WTC11 (cell line): ENCODE measurements around the gene EMSY. TPM values are rescaled to one million over a fixed set of nuclear protein-coding genes. Genes with fewer than 3 reads are reported as not detected.

ENCODE experiments used
- ATAC-seq: fragments of 200-7000 bp; cut with Tn5 transposase; 2 replicates; pipeline ENCODE4 v1.10.0; 2021; ENCODE audit warnings: mild to moderate bottlenecking, moderate library complexity
- CTCF ChIA-PET: fragments of 300-600 bp; sonication (Branson Sonifier 250); formaldehyde crosslinking; loops from one replicate; lab custom pipeline; 2021; ENCODE audit warnings: antibody characterized with exemption; lab: Charles Lee
- POLR2A ChIA-PET: fragments of 350-600 bp; sonication (Branson Sonifier 250); formaldehyde crosslinking; loops from one replicate; lab custom pipeline; 2021; ENCODE audit warnings: antibody characterized with exemption; lab: Charles Lee
- DNase-seq: peaks from one replicate; pipeline ENCODE4 v3.0.0; 2021; ENCODE audit warnings: low spot score
- H3K27ac Mint-ChIP-seq: 2 replicates; pipeline ENCODE4 v1.8.0; 2021; ENCODE audit warnings: mixed read lengths
- H3K27me3 Mint-ChIP-seq: 2 replicates; pipeline ENCODE4 v1.8.0; 2021; ENCODE audit warnings: low read depth, mild to moderate bottlenecking, moderate library complexity, mixed read lengths
- H3K36me3 Mint-ChIP-seq: 2 replicates; pipeline ENCODE4 v1.8.0; 2021; ENCODE audit warnings: mixed read lengths
- H3K4me1 Mint-ChIP-seq: 2 replicates; pipeline ENCODE4 v1.8.0; 2022; ENCODE audit warnings: mixed read lengths
- H3K4me3 Mint-ChIP-seq: 2 replicates; pipeline ENCODE4 v1.8.0; 2021; ENCODE audit warnings: mild to moderate bottlenecking, moderate library complexity, mixed read lengths
- H3K9me3 Mint-ChIP-seq: 2 replicates; pipeline ENCODE4 v1.8.0; 2021; ENCODE audit warnings: mixed read lengths
- AFF4 ChIP-seq: sonication (generic); formaldehyde crosslinking; IDR thresholded peaks from 2 replicates; pipeline ENCODE4 v1.8.1; 2023; ENCODE audit warnings: mild to moderate bottlenecking, missing genetic modification reagents, borderline replicate concordance
- AR ChIP-seq: fragments of 250-450 bp; sonication (Bioruptor Pico); IDR thresholded peaks from 2 replicates; pipeline ENCODE4 v1.9.0; 2021; ENCODE audit warnings: mild to moderate bottlenecking
- ATF2 ChIP-seq: sonication (generic); formaldehyde crosslinking; IDR thresholded peaks from 2 replicates; pipeline ENCODE4 v1.8.1; 2022; ENCODE audit warnings: low read depth, missing genetic modification reagents, borderline replicate concordance
- ELF4 ChIP-seq: sonication (generic); formaldehyde crosslinking; IDR thresholded peaks from 2 replicates; pipeline ENCODE4 v1.8.1; 2022; ENCODE audit warnings: low read depth, mild to moderate bottlenecking, moderate library complexity, missing genetic modification reagents
- FOXJ3 ChIP-seq: sonication (generic); formaldehyde crosslinking; IDR thresholded peaks from 2 replicates; pipeline ENCODE4 v1.9.0; 2021; ENCODE audit warnings: missing genetic modification reagents, mild to moderate bottlenecking, borderline replicate concordance
- GRHL2 ChIP-seq: fragments of 250-450 bp; sonication (Bioruptor Pico); IDR thresholded peaks from 2 replicates; pipeline ENCODE4 v1.8.0; 2022; ENCODE audit warnings: mild to moderate bottlenecking, moderate library complexity; ENCODE audit not compliant: insufficient replicate concordance, severe bottlenecking
- NFATC4 ChIP-seq: fragments of 250-450 bp; sonication (Bioruptor Pico); IDR thresholded peaks from 2 replicates; pipeline ENCODE4 v1.9.0; 2021; ENCODE audit warnings: mild to moderate bottlenecking
- NFYB ChIP-seq: sonication (generic); formaldehyde crosslinking; conservative IDR thresholded peaks from 2 replicates; pipeline ENCODE4 v1.8.0; 2022; ENCODE audit warnings: low read depth, missing genetic modification reagents
- PRDM15 ChIP-seq: sonication (generic); formaldehyde crosslinking; IDR thresholded peaks from 2 replicates; pipeline ENCODE4 v1.8.0; 2022; ENCODE audit warnings: missing genetic modification reagents
- RELA ChIP-seq: sonication (generic); formaldehyde crosslinking; IDR thresholded peaks from 2 replicates; pipeline ENCODE4 v1.8.1; 2022; ENCODE audit warnings: missing genetic modification reagents, mild to moderate bottlenecking, borderline replicate concordance
- TEAD1 ChIP-seq: sonication (generic); formaldehyde crosslinking; IDR thresholded peaks from 2 replicates; pipeline ENCODE4 v1.8.0; 2022; ENCODE audit warnings: mild to moderate bottlenecking, missing genetic modification reagents
- TEAD4 ChIP-seq: sonication (generic); formaldehyde crosslinking; IDR thresholded peaks from 2 replicates; pipeline ENCODE4 v1.8.0; 2022; ENCODE audit warnings: mild to moderate bottlenecking, missing genetic modification reagents
- USF1 ChIP-seq: sonication (generic); formaldehyde crosslinking; IDR thresholded peaks from 2 replicates; pipeline ENCODE4 v1.8.0; 2022; ENCODE audit warnings: mild to moderate bottlenecking, missing genetic modification reagents
- ZNF281 ChIP-seq: sonication (generic); formaldehyde crosslinking; IDR thresholded peaks from 2 replicates; pipeline ENCODE4 v1.8.0; 2023; ENCODE audit warnings: mild to moderate bottlenecking, missing genetic modification reagents
- total RNA-seq: library from RNA; stranded (reverse); gene quantifications from 3 replicates; pipeline ENCODE4 v1.2.3, GENCODE V29; 2021
- TF ChIP-seq, protein P1 (sequence below): sonication (generic); formaldehyde crosslinking; IDR thresholded peaks from 2 replicates; pipeline ENCODE4 v1.8.1; 2023; ENCODE audit warnings: mild to moderate bottlenecking, missing genetic modification reagents

Gene EMSY
- total RNA-seq, 1 experiment from 2014 or later: 31.1 TPM

DNA sequence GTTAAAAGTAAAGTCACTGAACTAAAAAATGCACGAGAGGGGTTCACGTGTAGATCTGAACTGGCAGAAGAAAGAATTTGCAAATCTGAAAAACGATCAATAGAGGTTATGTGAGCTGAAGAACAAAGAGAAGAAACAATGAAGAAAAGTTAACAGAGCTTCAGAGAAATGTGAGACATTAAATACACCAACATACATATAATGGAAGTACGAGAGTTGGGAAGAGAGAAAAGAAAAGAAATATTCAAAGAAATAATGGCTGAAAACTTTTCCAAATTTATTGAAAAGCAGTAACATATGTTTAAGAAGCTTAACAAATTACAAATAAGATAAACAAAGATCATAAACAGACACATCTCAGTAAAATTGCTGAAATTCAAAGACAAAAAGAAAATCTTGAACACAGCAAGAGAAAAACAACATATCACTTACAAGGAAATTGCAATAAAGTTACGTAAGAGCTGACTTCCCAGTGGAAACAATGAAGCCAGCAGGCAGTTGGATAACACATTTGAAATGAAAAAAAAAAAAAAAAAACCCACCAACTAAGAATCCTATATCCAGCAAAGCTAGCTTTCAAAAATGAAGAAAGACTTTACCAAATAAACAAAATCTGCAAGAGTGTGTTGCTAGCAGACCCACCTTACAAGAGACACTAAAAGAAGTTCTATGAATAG lies 56.8 kb downstream of the EMSY start (continued):
- TF ChIP-seq, protein P1, sequence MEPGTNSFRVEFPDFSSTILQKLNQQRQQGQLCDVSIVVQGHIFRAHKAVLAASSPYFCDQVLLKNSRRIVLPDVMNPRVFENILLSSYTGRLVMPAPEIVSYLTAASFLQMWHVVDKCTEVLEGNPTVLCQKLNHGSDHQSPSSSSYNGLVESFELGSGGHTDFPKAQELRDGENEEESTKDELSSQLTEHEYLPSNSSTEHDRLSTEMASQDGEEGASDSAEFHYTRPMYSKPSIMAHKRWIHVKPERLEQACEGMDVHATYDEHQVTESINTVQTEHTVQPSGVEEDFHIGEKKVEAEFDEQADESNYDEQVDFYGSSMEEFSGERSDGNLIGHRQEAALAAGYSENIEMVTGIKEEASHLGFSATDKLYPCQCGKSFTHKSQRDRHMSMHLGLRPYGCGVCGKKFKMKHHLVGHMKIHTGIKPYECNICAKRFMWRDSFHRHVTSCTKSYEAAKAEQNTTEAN: no peak
- TF ChIP-seq TEAD4 (CRISPR knock-in tag) (no peak), TEAD1 (CRISPR knock-in tag) (no peak), AR (no peak), GRHL2 (CRISPR knock-in tag) (no peak), NFATC4 (no peak), ZNF281 (CRISPR knock-in tag) (no peak), AFF4 (CRISPR knock-in tag) (no peak), USF1 (CRISPR knock-in tag) (no peak), ATF2 (CRISPR knock-in tag) (no peak)

DNA sequence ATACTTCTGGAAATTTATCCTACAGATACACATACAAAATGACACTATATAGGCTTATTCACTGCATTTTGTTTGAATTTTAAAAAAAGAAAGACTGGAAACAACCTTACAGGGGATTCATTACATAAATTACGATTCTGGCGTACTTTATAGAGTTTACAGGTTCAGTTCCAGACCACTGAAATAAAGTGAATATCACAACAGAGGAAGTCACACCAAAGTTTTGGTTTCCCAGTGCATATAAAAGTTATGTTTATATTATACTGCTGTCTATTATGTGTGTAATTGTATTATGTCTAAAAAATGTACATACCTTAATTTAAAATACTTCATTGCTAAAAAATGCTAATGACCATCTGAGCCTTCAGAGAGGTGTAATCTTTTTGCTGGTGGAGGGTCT lies 62.0 kb downstream of the EMSY start:
- Mint-ChIP-seq H3K4me3 (no peak overlapping the region), H3K27me3 (no peaks in the 10 kb centered on the region), H3K4me1 (peaks cover 16% of the 10 kb centered on the region), H3K36me3 (peaks cover 20% of the 10 kb centered on the region), H3K27ac (0 out of 2 replicates have a peak overlapping the region, but pooled peaks have one; percentile 6), H3K9me3 (no peaks in the 10 kb centered on the region)
- no peak for ATAC-seq
- ChIA-PET POLR2A (no interaction called here), CTCF (no interaction called here)
- no peak for DNase-seq
- TF ChIP-seq NFYB (CRISPR knock-in tag) (no peak), PRDM15 (CRISPR knock-in tag) (no peak), FOXJ3 (CRISPR knock-in tag) (no peak), ELF4 (no peak), RELA (CRISPR knock-in tag) (no peak)
- TF ChIP-seq, protein P1: no peak
